ENCODE results near the gene DNM1. TPM values are rescaled to one million over a fixed set of nuclear protein-coding genes. Genes with fewer than 3 reads are reported as not detected.

The DNM1 gene
- total RNA-seq, 4 donors from 2014 or later, result 22.8 to 53.5 (median 44.5) TPM

- TF ChIP-seq, protein P1, sequence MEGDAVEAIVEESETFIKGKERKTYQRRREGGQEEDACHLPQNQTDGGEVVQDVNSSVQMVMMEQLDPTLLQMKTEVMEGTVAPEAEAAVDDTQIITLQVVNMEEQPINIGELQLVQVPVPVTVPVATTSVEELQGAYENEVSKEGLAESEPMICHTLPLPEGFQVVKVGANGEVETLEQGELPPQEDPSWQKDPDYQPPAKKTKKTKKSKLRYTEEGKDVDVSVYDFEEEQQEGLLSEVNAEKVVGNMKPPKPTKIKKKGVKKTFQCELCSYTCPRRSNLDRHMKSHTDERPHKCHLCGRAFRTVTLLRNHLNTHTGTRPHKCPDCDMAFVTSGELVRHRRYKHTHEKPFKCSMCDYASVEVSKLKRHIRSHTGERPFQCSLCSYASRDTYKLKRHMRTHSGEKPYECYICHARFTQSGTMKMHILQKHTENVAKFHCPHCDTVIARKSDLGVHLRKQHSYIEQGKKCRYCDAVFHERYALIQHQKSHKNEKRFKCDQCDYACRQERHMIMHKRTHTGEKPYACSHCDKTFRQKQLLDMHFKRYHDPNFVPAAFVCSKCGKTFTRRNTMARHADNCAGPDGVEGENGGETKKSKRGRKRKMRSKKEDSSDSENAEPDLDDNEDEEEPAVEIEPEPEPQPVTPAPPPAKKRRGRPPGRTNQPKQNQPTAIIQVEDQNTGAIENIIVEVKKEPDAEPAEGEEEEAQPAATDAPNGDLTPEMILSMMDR (IDR thresholded peaks at IDR 0.05; ENCODE audit: low read depth), result no peak
Observed at GRCh38 chr9:128208386-128208785, 5.2 kb downstream of the DNM1 start.

GRCh38 chr9:128208946-128209669, 5.9 kb downstream of the DNM1 start:
- TF ChIP-seq, protein P1 (IDR thresholded peaks at IDR 0.05; ENCODE audit: low read depth), result no peak

DNA sequence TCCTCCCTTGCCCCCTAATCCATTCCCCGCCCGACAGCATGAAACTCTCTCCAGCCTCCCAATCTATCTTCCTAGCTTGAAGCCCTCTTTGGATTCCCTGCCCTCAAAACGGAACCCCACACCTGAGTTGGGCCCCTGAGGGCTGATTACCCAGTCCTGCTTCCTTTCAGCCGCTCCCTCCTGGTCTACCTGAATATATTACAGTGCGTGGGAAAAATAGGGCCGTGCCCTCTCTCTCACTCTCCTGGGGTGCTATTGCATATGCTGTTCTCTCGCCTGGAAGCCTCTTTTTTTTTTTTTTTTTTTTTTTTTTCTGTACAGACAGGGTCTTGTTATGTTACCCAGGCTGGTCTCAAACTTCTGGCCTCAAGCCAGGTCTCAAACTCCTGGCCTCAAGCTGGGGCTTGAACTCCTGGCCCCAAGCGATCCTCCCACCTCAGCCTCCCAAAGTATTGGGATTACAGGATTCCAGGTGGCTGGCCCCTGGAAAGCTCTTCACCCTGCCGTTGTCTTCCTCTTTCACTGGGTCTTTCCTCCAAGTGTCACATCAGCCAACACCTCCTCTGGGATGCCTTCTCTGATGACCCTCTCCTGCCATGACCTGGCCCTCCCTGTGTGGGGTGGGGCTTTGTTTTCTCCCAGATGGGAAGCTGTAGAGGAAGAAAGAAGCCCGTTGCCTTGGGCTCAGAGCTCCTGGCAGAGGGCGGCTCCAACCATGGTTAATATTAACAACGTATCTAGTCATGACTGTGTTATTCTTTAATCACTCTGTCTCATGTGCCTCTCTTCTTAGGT, 8.2 kb downstream of the DNM1 start:
- TF ChIP-seq, protein P1 (IDR thresholded peaks at IDR 0.05; ENCODE audit: low read depth), result no peak

- TF ChIP-seq, protein P1 (IDR thresholded peaks at IDR 0.05; ENCODE audit: low read depth), result no peak
Observed at GRCh38 chr9:128211981-128212281, 8.8 kb downstream of the DNM1 start.

- TF ChIP-seq, protein P1 (IDR thresholded peaks at IDR 0.05; ENCODE audit: low read depth), result no peak
Observed at GRCh38 chr9:128213746-128214497, 10.7 kb downstream of the DNM1 start.

GRCh38 chr9:128214571-128215490, 11.7 kb downstream of the DNM1 start:
- TF ChIP-seq, protein P1 (IDR thresholded peaks at IDR 0.05; ENCODE audit: low read depth), result no peak
